Left ventricle myocardium superior (tissue), 1 donor: ENCODE results near the gene KRTAP4-1. TPM values are rescaled to one million over a fixed set of nuclear protein-coding genes. Genes with fewer than 3 reads are reported as not detected.
"Not testable (repeated sequence)": the region's sequence is repeated elsewhere in the genome, so short reads cannot be mapped to it uniquely, and the experiment has no call there.

Source experiments
- ATAC-seq: fragments of 200-7000 bp; cut with Tn5 transposase; one replicate; pipeline ENCODE4 v1.9.1; 2020; ENCODE audit warnings: mild to moderate bottlenecking, moderate library complexity
- DNase-seq: peaks from one replicate; pipeline ENCODE4 v3.0.0-alpha.2; 2020
- intact Hi-C: fragments of 100-400 bp; cut with micrococcal nuclease; formaldehyde crosslinking; loops from one replicate; pipeline ENCODE4 v1.11.0; 2022
- long read RNA-seq: library from polyadenylated mRNA; unstranded; transcript quantifications from one replicate; pipeline ENCODE4 v2.0.0, GENCODE V29; 2021
- total RNA-seq: library from RNA; stranded (reverse); fragmentation: NEBNext Ultra II Directional; extraction: Animal tissue kit (Norgen Biotek cat#: 25700); gene quantifications from one replicate; pipeline ENCODE4 v1.2.1, GENCODE V29; 2021
- donor health status: DM: no; HTN: yes; CAD: no; lungs with severe emphysema.

The KRTAP4-1 gene
- total RNA-seq: not detected
- long read RNA-seq: 0 reads

- DNase-seq (no peak), ATAC-seq (no peak)
- intact Hi-C loops: no loop called here
Observed at GRCh38 chr17:41184480-41184961, at the start of gene KRTAP4-1. Gene KRTAP4-1, minus strand, starts transcription at chr17:41184911. Its CDS starts 57 bp downstream, at chr17:41184854.

GRCh38 chr17:41232399-41233105 is 47.8 kb upstream of the KRTAP4-1 start, which contains the start of gene KRTAP9-3:
Gene KRTAP9-3, plus strand, starts transcription at chr17:41232449. Its CDS starts 53 bp downstream, at chr17:41232502.
- ATAC-seq, DNase-seq, intact Hi-C loops: not testable (repeated sequence)

- intact Hi-C loops: no loop called here
- ATAC-seq (no peak), DNase-seq (no peak)
Observed at GRCh38 chr17:41231731-41232130, 47.0 kb upstream of the KRTAP4-1 start.

- intact Hi-C loops: no loop called here
- DNase-seq (no peak), ATAC-seq (no peak)
Observed at GRCh38 chr17:41230094-41230493, 45.4 kb upstream of the KRTAP4-1 start.

- DNase-seq, intact Hi-C loops, ATAC-seq: not testable (repeated sequence)
Observed at GRCh38 chr17:41226598-41227095, 41.9 kb upstream of the KRTAP4-1 start, which contains the start of gene KRTAP9-2. Gene KRTAP9-2, plus strand, starts transcription at chr17:41226648. Its CDS starts 7 bp downstream, at chr17:41226655.

GRCh38 chr17:41226051-41226450 is 41.3 kb upstream of the KRTAP4-1 start:
- ATAC-seq (no peak), DNase-seq (no peak)
- intact Hi-C loops: no loop called here

- intact Hi-C loops: no loop called here
- ATAC-seq (no peak), DNase-seq (no peak)
Observed at GRCh38 chr17:41223821-41224220, 39.1 kb upstream of the KRTAP4-1 start.

GRCh38 chr17:41215681-41216080 is 31.0 kb upstream of the KRTAP4-1 start:
- DNase-seq (no peak), ATAC-seq (no peak)
- intact Hi-C loops: no loop called here

GRCh38 chr17:41212524-41213169 is 27.9 kb upstream of the KRTAP4-1 start:
- no peak for ATAC-seq
- DNase-seq: no peak
- intact Hi-C loops: no loop called here

- ATAC-seq (no peak), DNase-seq (no peak)
- intact Hi-C loops: no loop called here
Observed at GRCh38 chr17:41211845-41212466, 27.2 kb upstream of the KRTAP4-1 start.

GRCh38 chr17:41199421-41200078 is 14.8 kb upstream of the KRTAP4-1 start:
- no peak for ATAC-seq
- intact Hi-C loops: no loop called here
- DNase-seq: no peak

- no peak for DNase-seq
- intact Hi-C loops: no loop called here
- ATAC-seq: no peak
Observed at GRCh38 chr17:41196068-41196467, 11.4 kb upstream of the KRTAP4-1 start.

- ATAC-seq: no peak
- intact Hi-C loops: no loop called here
- DNase-seq: no peak
Observed at GRCh38 chr17:41190328-41190727, 5.6 kb upstream of the KRTAP4-1 start.

GRCh38 chr17:41189837-41190318 is 5.2 kb upstream of the KRTAP4-1 start, which contains the start of gene KRTAP9-1:
Gene KRTAP9-1, plus strand, starts transcription at chr17:41189887. Its CDS starts 0 bp downstream, at chr17:41189887.
- intact Hi-C loops, DNase-seq, ATAC-seq: not testable (repeated sequence)

GRCh38 chr17:41186872-41187271 is 2.2 kb upstream of the KRTAP4-1 start:
- ATAC-seq (no peak), DNase-seq (no peak)
- intact Hi-C loops: no loop called here

- intact Hi-C loops: no loop called here
- DNase-seq (no peak), ATAC-seq (no peak)
Observed at GRCh38 chr17:41185001-41185400, 290 bp upstream of the KRTAP4-1 start.

- intact Hi-C loops: no loop called here
- DNase-seq: no peak
- ATAC-seq: no peak
Observed at GRCh38 chr17:41178843-41179616, 5.7 kb downstream of the KRTAP4-1 start.

GRCh38 chr17:41178341-41178740 is 6.4 kb downstream of the KRTAP4-1 start:
- intact Hi-C loops: no loop called here
- ATAC-seq (no peak), DNase-seq (no peak)
